HepG2 (cell line): ENCODE data around the gene UBXN6. TPM values are rescaled to one million over a fixed set of nuclear protein-coding genes. Genes with fewer than 3 reads are reported as not detected.

Experiments used
- CHD4 ChIP-seq: fragments of 200-600 bp; sonication (generic); IDR thresholded peaks from 2 replicates; pipeline ENCODE4 v1.7.0; 2017; ENCODE audit warnings: mild to moderate bottlenecking, low read length, borderline replicate concordance
- EZH2 ChIP-seq: conservative IDR thresholded peaks from 2 replicates; pipeline ENCODE4 v1.6.1; 2012; ENCODE audit warnings: mild to moderate bottlenecking, low read depth, low read length, moderate library complexity
- HDAC1 ChIP-seq: sonication (generic); formaldehyde crosslinking; IDR thresholded peaks from 2 replicates; pipeline ENCODE4 v1.5.1; 2020; ENCODE audit warnings: mild to moderate bottlenecking, missing genetic modification reagents
- JUND ChIP-seq: sonication (generic); formaldehyde crosslinking; IDR thresholded peaks from 2 replicates; pipeline ENCODE4 v1.8.0; 2022; ENCODE audit warnings: mild to moderate bottlenecking, missing genetic modification reagents
- MXI1 ChIP-seq: IDR thresholded peaks from 3 replicates; pipeline ENCODE4 v1.6.1; 2012; ENCODE audit warnings: low read depth, low read length, inconsistent platforms, borderline replicate concordance
- RAD21 ChIP-seq: fragments of 450-650 bp; formaldehyde crosslinking; IDR thresholded peaks from 2 replicates; pipeline ENCODE4 v1.5.0; 2020; ENCODE audit warnings: mild to moderate bottlenecking
- RARA ChIP-seq: IDR thresholded peaks from 2 replicates; pipeline ENCODE4 v1.6.1; 2016; ENCODE audit warnings: missing genetic modification reagents, missing compliant biosample characterization
- SAP130 ChIP-seq: IDR thresholded peaks from 2 replicates; pipeline ENCODE4 v1.6.1; 2016; ENCODE audit warnings: low read depth
- ZNF34 ChIP-seq: sonication (generic); formaldehyde crosslinking; IDR thresholded peaks from 2 replicates; pipeline ENCODE4 v1.4.0; 2020; ENCODE audit warnings: mild to moderate bottlenecking, missing genetic modification reagents, borderline replicate concordance
- ZNF629 ChIP-seq: sonication (generic); formaldehyde crosslinking; conservative IDR thresholded peaks from 2 replicates; pipeline ENCODE4 v1.5.0; 2020; ENCODE audit warnings: missing genetic modification reagents
- ZNF670 ChIP-seq: sonication (generic); formaldehyde crosslinking; IDR thresholded peaks from 2 replicates; pipeline ENCODE4 v1.8.0; 2022; ENCODE audit warnings: mild to moderate bottlenecking, missing genetic modification reagents, borderline replicate concordance
- ZNF816 ChIP-seq: sonication (generic); formaldehyde crosslinking; IDR thresholded peaks from 2 replicates; pipeline ENCODE4 v1.8.0; 2022; ENCODE audit warnings: missing genetic modification reagents, mild to moderate bottlenecking, borderline replicate concordance
- polyA plus RNA-seq, 8 experiments: library from polyadenylated mRNA; depleted of rRNA in 3 of 8; stranded (reverse) in 7 of 8; unstranded in 1 of 8; fragments of >200 nt; fragmentation: Illumina TruSeq in 4 of 8; extraction: Trizol in 4 of 8; gene quantifications; 2 replicates each; pipeline versions ENCODE4 v1.2.1 to v1.2.3, GENCODE V29; 2011 to 2016; ENCODE audit warnings: low read depth in 4 of 8, missing spikeins in 1 of 8, mixed read lengths in 1 of 8; ENCODE audit not compliant: insufficient read depth in 1 of 8
- total RNA-seq, 5 experiments: library from RNA; depleted of rRNA; stranded (reverse); fragments of >200 nt; fragmentation: Illumina TruSeq; extraction: Trizol; gene quantifications; 2 replicates each; pipeline ENCODE4 v1.2.3, GENCODE V29; 2016; ENCODE audit warnings: low read depth in 1 of 5
- TF ChIP-seq, protein P1 (sequence below): sonication (generic); formaldehyde crosslinking; IDR thresholded peaks from 2 replicates; pipeline ENCODE4 v1.4.0; 2020; ENCODE audit warnings: missing genetic modification reagents
- TF ChIP-seq, protein P2 (sequence below): sonication (generic); formaldehyde crosslinking; IDR thresholded peaks from 2 replicates; pipeline ENCODE4 v1.5.1; 2020; ENCODE audit warnings: missing genetic modification reagents, mild to moderate bottlenecking, borderline replicate concordance
- TF ChIP-seq, protein P3 (sequence below): IDR thresholded peaks from 2 replicates; pipeline ENCODE4 v1.6.1; 2016; ENCODE audit warnings: mild to moderate bottlenecking
- TF ChIP-seq, protein P4 (sequence below), 2 experiments: sonication (generic) in 1 of 2; formaldehyde crosslinking in 1 of 2; IDR thresholded peaks; 2 replicates each; pipeline versions ENCODE4 v1.5.1 to v1.6.1; 2011 to 2020; ENCODE audit warnings: borderline replicate concordance in 1 of 2, low read depth in 1 of 2, low read length in 1 of 2, mild to moderate bottlenecking in 1 of 2, missing genetic modification reagents in 1 of 2, moderate library complexity in 1 of 2
- TF ChIP-seq, protein P5 (sequence below): sonication (generic); formaldehyde crosslinking; IDR thresholded peaks from 2 replicates; pipeline ENCODE4 v1.4.0; 2020; ENCODE audit warnings: mild to moderate bottlenecking, missing genetic modification reagents

Gene UBXN6
- total and polyA plus RNA-seq, 2 of the 13 experiments (the other 11 are each of a cell fraction or from before 2014, with no cell fraction given) = 34.9 to 35.5 TPM

DNA sequence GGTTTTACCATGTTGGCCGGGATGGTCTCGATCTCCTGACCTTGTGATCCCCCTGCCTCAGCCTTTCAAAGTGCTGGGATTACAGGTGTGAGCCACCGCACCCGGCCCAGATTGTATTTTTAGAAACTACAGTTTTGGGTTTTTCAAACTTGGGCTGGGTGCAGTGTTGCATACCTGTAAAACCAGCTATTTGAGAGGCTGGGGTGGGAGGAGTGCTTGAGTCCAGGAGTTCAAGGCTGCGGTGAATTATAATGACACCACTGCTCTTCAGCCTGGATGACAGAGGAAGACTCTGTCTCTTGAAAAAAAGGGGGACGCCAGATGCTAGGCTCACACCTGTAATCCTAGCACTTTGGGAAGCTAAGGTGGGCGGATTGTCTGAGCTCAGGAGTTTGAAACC lies 51.0 kb downstream of the UBXN6 start (continued):
- TF ChIP-seq, protein P1, sequence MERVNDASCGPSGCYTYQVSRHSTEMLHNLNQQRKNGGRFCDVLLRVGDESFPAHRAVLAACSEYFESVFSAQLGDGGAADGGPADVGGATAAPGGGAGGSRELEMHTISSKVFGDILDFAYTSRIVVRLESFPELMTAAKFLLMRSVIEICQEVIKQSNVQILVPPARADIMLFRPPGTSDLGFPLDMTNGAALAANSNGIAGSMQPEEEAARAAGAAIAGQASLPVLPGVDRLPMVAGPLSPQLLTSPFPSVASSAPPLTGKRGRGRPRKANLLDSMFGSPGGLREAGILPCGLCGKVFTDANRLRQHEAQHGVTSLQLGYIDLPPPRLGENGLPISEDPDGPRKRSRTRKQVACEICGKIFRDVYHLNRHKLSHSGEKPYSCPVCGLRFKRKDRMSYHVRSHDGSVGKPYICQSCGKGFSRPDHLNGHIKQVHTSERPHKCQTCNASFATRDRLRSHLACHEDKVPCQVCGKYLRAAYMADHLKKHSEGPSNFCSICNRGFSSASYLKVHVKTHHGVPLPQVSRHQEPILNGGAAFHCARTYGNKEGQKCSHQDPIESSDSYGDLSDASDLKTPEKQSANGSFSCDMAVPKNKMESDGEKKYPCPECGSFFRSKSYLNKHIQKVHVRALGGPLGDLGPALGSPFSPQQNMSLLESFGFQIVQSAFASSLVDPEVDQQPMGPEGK (CRISPR knock-in tag) = peak; percentile 26; the same call in 1 of the 2 replicates
- TF ChIP-seq MXI1 = no peak
- TF ChIP-seq JUND (CRISPR knock-in tag) = no peak
- no peak for TF ChIP-seq CHD4
- TF ChIP-seq EZH2 = no peak
- peak; percentile 37; the same call in 1 of the 2 replicates for TF ChIP-seq SAP130 (CRISPR knock-in tag)
- no peak for TF ChIP-seq ZNF670 (CRISPR knock-in tag)
- 0 out of 2 replicates have a peak, but pooled peaks have one; percentile 5 for TF ChIP-seq RAD21 (CRISPR knock-in tag)
- TF ChIP-seq RARA (CRISPR knock-in tag) = peak; percentile 37; the same call in 1 of the 2 replicates
- TF ChIP-seq, protein P2, sequence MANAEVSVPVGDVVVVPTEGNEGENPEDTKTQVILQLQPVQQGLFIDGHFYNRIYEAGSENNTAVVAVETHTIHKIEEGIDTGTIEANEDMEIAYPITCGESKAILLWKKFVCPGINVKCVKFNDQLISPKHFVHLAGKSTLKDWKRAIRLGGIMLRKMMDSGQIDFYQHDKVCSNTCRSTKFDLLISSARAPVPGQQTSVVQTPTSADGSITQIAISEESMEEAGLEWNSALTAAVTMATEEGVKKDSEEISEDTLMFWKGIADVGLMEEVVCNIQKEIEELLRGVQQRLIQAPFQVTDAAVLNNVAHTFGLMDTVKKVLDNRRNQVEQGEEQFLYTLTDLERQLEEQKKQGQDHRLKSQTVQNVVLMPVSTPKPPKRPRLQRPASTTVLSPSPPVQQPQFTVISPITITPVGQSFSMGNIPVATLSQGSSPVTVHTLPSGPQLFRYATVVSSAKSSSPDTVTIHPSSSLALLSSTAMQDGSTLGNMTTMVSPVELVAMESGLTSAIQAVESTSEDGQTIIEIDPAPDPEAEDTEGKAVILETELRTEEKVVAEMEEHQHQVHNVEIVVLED = no peak
- TF ChIP-seq, protein P3, sequence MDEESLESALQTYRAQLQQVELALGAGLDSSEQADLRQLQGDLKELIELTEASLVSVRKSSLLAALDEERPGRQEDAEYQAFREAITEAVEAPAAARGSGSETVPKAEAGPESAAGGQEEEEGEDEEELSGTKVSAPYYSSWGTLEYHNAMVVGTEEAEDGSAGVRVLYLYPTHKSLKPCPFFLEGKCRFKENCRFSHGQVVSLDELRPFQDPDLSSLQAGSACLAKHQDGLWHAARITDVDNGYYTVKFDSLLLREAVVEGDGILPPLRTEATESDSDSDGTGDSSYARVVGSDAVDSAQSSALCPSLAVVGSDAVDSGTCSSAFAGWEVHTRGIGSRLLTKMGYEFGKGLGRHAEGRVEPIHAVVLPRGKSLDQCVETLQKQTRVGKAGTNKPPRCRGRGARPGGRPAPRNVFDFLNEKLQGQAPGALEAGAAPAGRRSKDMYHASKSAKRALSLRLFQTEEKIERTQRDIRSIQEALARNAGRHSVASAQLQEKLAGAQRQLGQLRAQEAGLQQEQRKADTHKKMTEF (CRISPR knock-in tag) = 0 out of 2 replicates have a peak, but pooled peaks have one; percentile 21
- no peak for TF ChIP-seq ZNF34 (CRISPR knock-in tag)
- TF ChIP-seq ZNF816 (CRISPR knock-in tag) = 0 out of 2 replicates have a peak, but pooled peaks have one; percentile 27
- TF ChIP-seq, protein P4, sequence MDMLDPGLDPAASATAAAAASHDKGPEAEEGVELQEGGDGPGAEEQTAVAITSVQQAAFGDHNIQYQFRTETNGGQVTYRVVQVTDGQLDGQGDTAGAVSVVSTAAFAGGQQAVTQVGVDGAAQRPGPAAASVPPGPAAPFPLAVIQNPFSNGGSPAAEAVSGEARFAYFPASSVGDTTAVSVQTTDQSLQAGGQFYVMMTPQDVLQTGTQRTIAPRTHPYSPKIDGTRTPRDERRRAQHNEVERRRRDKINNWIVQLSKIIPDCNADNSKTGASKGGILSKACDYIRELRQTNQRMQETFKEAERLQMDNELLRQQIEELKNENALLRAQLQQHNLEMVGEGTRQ (IDR thresholded peaks at IDR 0.05; ENCODE audit: low read depth, low read length) = no peak
- TF ChIP-seq, protein P4 (CRISPR knock-in tag; IDR thresholded peaks at IDR 0.05; ENCODE audit: borderline replicate concordance) = no peak
- TF ChIP-seq, protein P5, sequence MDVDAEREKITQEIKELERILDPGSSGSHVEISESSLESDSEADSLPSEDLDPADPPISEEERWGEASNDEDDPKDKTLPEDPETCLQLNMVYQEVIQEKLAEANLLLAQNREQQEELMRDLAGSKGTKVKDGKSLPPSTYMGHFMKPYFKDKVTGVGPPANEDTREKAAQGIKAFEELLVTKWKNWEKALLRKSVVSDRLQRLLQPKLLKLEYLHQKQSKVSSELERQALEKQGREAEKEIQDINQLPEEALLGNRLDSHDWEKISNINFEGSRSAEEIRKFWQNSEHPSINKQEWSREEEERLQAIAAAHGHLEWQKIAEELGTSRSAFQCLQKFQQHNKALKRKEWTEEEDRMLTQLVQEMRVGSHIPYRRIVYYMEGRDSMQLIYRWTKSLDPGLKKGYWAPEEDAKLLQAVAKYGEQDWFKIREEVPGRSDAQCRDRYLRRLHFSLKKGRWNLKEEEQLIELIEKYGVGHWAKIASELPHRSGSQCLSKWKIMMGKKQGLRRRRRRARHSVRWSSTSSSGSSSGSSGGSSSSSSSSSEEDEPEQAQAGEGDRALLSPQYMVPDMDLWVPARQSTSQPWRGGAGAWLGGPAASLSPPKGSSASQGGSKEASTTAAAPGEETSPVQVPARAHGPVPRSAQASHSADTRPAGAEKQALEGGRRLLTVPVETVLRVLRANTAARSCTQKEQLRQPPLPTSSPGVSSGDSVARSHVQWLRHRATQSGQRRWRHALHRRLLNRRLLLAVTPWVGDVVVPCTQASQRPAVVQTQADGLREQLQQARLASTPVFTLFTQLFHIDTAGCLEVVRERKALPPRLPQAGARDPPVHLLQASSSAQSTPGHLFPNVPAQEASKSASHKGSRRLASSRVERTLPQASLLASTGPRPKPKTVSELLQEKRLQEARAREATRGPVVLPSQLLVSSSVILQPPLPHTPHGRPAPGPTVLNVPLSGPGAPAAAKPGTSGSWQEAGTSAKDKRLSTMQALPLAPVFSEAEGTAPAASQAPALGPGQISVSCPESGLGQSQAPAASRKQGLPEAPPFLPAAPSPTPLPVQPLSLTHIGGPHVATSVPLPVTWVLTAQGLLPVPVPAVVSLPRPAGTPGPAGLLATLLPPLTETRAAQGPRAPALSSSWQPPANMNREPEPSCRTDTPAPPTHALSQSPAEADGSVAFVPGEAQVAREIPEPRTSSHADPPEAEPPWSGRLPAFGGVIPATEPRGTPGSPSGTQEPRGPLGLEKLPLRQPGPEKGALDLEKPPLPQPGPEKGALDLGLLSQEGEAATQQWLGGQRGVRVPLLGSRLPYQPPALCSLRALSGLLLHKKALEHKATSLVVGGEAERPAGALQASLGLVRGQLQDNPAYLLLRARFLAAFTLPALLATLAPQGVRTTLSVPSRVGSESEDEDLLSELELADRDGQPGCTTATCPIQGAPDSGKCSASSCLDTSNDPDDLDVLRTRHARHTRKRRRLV (CRISPR knock-in tag) = no peak
- peak; percentile 31; the same call in 1 of the 2 replicates for TF ChIP-seq ZNF629 (CRISPR knock-in tag)
- TF ChIP-seq HDAC1 (CRISPR knock-in tag) = 0 out of 2 replicates have a peak, but pooled peaks have one; percentile 24
